DND-41 (cell line): ENCODE data around the gene NGFR.

Experiments used
- ATAC-seq: fragments of 200-7000 bp; cut with Tn5 transposase; 3 replicates; pipeline ENCODE4 v1.9.1; 2021; ENCODE audit warnings: low read depth; ENCODE audit not compliant: insufficient read depth
- DNase-seq: peaks from one replicate; pipeline ENCODE4 v3.0.0-alpha.2; 2020
- H2AFZ ChIP-seq: 2 replicates; pipeline ENCODE4 v1.6.0; 2012; ENCODE audit warnings: low read depth, low read length
- H3K27ac ChIP-seq: 2 replicates; pipeline ENCODE4 v1.5.1; 2012; ENCODE audit warnings: low read length, inconsistent platforms
- H3K27me3 ChIP-seq: fragments of 200-600 bp; sonication (generic); 2 replicates; pipeline ENCODE4 v1.6.0; 2012; ENCODE audit warnings: low read length, mild to moderate bottlenecking, inconsistent platforms; ENCODE audit not compliant: insufficient read depth, poor library complexity
- H3K36me3 ChIP-seq: 2 replicates; pipeline ENCODE4 v1.5.1; 2012; ENCODE audit warnings: low read length, inconsistent platforms; ENCODE audit not compliant: insufficient read depth
- H3K4me1 ChIP-seq: 2 replicates; pipeline ENCODE4 v1.5.1; 2012; ENCODE audit warnings: mild to moderate bottlenecking, low read length; ENCODE audit not compliant: insufficient read depth
- H3K4me2 ChIP-seq: 2 replicates; pipeline ENCODE4 v1.6.0; 2012; ENCODE audit warnings: mild to moderate bottlenecking, moderate library complexity, low read length, inconsistent platforms; ENCODE audit not compliant: insufficient read depth
- H3K4me3 ChIP-seq, 2 experiments: fragments of 200-600 bp in 1 of 2; shearing (Covaris generic) in 1 of 2; 2 replicates each; pipeline ENCODE4 v1.5.1; 2012 to 2016; ENCODE audit warnings: inconsistent platforms in 2 of 2, low read length in 2 of 2, mild to moderate bottlenecking in 2 of 2, low read depth in 1 of 2, moderate library complexity in 1 of 2
- H3K79me2 ChIP-seq: 2 replicates; pipeline ENCODE4 v1.6.0; 2012; ENCODE audit warnings: low read length, inconsistent platforms; ENCODE audit not compliant: insufficient read depth
- H3K9ac ChIP-seq: 2 replicates; pipeline ENCODE4 v1.6.0; 2012; ENCODE audit warnings: low read depth, mild to moderate bottlenecking, inconsistent platforms, low read length, moderate library complexity
- H3K9me3 ChIP-seq: 2 replicates; pipeline ENCODE4 v1.5.1; 2012; ENCODE audit warnings: low read length, moderate library complexity, mild to moderate bottlenecking, inconsistent platforms; ENCODE audit not compliant: insufficient read depth, severe bottlenecking
- H4K20me1 ChIP-seq: 2 replicates; pipeline ENCODE4 v1.6.0; 2012; ENCODE audit warnings: low read length; ENCODE audit not compliant: insufficient read depth
- EZH2 ChIP-seq: IDR thresholded peaks from 3 replicates; pipeline ENCODE4 v1.6.1; 2012; ENCODE audit warnings: borderline replicate concordance, low read depth, mild to moderate bottlenecking, moderate library complexity, low read length, inconsistent platforms; ENCODE audit not compliant: severe bottlenecking
- TF ChIP-seq, protein P1 (sequence below): IDR thresholded peaks from 2 replicates; pipeline ENCODE4 v1.5.1; 2012; ENCODE audit warnings: borderline replicate concordance, low read length, moderate library complexity, mild to moderate bottlenecking; ENCODE audit not compliant: poor library complexity, severe bottlenecking; ENCODE audit errors: extremely low read depth

Gene NGFR

GRCh38 chr17:49528966-49529365, 33.9 kb downstream of the NGFR start:
- Histone ChIP-seq H3K9me3 (no peaks in the 10 kb centered on the region), H3K79me2 (no peaks in the 10 kb centered on the region), H3K9ac (no peak overlapping the region), H3K4me3 (no peak overlapping the region), H3K4me2 (no peak overlapping the region), H3K27me3 (peaks cover 15% of the 10 kb centered on the region), H3K4me1 (no peaks in the 10 kb centered on the region), H2AFZ (no peak overlapping the region), H3K27ac (no peak overlapping the region), H3K36me3 (no peaks in the 10 kb centered on the region), H4K20me1 (no peaks in the 10 kb centered on the region)
- DNase-seq (no peak), ATAC-seq (no peak)
- TF ChIP-seq, protein P1, sequence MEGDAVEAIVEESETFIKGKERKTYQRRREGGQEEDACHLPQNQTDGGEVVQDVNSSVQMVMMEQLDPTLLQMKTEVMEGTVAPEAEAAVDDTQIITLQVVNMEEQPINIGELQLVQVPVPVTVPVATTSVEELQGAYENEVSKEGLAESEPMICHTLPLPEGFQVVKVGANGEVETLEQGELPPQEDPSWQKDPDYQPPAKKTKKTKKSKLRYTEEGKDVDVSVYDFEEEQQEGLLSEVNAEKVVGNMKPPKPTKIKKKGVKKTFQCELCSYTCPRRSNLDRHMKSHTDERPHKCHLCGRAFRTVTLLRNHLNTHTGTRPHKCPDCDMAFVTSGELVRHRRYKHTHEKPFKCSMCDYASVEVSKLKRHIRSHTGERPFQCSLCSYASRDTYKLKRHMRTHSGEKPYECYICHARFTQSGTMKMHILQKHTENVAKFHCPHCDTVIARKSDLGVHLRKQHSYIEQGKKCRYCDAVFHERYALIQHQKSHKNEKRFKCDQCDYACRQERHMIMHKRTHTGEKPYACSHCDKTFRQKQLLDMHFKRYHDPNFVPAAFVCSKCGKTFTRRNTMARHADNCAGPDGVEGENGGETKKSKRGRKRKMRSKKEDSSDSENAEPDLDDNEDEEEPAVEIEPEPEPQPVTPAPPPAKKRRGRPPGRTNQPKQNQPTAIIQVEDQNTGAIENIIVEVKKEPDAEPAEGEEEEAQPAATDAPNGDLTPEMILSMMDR: no peak
- no peak for TF ChIP-seq EZH2

GRCh38 chr17:49530118-49530517, 35.0 kb downstream of the NGFR start:
- Histone ChIP-seq H3K9me3 (no peaks in the 10 kb centered on the region), H3K9ac (no peak overlapping the region), H3K4me2 (no peak overlapping the region), H3K4me3 (no peak overlapping the region), H3K36me3 (no peaks in the 10 kb centered on the region), H3K4me1 (no peaks in the 10 kb centered on the region), H3K27ac (no peak overlapping the region), H3K79me2 (no peaks in the 10 kb centered on the region), H4K20me1 (no peaks in the 10 kb centered on the region), H3K27me3 (peaks cover 15% of the 10 kb centered on the region), H2AFZ (no peak overlapping the region)
- ATAC-seq (no peak), DNase-seq (no peak)
- TF ChIP-seq, protein P1: no peak
- TF ChIP-seq EZH2: no peak

DNA sequence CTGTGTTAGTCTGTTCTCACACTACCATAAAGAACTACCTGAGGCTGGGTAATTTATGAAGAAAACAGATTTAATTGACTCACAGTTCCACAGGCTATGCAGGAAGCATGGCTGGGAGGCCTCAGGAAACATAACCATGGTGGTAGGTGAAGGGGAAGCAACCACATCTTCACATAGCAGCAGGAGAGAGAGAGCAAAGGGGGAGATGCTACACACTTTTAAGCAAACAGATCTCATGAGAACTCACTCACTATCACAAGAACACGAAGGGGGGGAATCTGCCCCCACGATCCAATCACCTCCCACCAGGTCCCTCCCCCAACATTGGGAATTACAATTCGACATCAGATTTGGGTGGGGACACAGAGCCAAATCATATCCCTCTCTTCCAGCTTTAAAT, 48.8 kb downstream of the NGFR start:
- ATAC-seq (no peak), DNase-seq (no peak)
- no peaks in the 10 kb centered on the region for H3K79me2 ChIP-seq
- H4K20me1 ChIP-seq: no peaks in the 10 kb centered on the region
- no peak for TF ChIP-seq EZH2
- TF ChIP-seq, protein P1: no peak
- no peaks in the 10 kb centered on the region for H3K36me3 ChIP-seq
- no peak overlapping the region for H2AFZ ChIP-seq
- no peak overlapping the region for H3K27ac ChIP-seq
- H3K4me2 ChIP-seq: no peak overlapping the region
- H3K9ac ChIP-seq: no peak overlapping the region
- no peaks in the 10 kb centered on the region for H3K9me3 ChIP-seq
- no peaks in the 10 kb centered on the region for H3K4me1 ChIP-seq
- no peak overlapping the region for H3K4me3 ChIP-seq
- no peaks in the 10 kb centered on the region for H3K27me3 ChIP-seq
